ENCODE measurements around the gene WBP1L.

WBP1L gene

DNA sequence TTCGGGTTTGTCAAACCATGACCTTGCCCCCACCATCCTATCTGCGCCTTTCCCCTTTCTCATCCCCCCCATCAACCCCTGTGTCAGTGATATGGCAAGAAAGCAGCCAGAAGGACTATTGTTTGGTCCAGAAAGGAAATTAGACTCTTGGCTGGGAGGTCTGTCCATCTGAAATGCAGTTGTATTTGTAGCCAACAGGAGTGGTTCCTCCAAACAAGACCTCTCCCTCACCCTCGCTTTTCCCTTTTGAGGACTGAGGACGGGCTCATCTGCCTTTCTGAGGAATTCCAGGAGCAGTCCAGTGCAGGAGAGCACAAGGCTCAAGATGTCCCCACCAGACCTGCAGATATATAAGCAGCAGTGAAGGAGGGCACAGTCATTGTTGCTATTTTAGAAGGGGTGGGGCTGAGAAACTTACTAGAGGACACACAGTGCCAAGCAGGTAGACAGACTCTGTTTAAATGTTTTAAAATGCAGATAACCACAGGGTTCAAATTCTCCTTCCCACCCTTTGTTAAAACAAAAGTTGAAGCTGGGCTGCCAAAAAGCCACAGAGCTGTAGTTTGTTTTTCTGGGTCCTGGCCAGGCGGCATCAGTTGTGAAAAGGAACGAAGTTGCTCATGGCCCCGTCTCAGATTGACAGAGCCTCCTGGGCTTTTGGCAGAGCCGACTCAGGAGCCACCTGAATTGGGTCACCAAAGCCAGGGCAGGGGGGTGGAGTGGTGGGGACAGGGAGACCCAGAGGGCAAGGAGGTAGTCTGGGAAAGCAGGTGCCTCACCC is 56.1 kb downstream of the WBP1L start:
- H3K4ac ChIP-seq (ENCODE audit: low read depth, low read length), result peak overlapping the region; percentile 50
- WGBS (ENCODE audit: extremely low coverage, insufficient coverage, insufficient read length), result no CpG with 5 or more reads among the region's 8 CpGs

DNA sequence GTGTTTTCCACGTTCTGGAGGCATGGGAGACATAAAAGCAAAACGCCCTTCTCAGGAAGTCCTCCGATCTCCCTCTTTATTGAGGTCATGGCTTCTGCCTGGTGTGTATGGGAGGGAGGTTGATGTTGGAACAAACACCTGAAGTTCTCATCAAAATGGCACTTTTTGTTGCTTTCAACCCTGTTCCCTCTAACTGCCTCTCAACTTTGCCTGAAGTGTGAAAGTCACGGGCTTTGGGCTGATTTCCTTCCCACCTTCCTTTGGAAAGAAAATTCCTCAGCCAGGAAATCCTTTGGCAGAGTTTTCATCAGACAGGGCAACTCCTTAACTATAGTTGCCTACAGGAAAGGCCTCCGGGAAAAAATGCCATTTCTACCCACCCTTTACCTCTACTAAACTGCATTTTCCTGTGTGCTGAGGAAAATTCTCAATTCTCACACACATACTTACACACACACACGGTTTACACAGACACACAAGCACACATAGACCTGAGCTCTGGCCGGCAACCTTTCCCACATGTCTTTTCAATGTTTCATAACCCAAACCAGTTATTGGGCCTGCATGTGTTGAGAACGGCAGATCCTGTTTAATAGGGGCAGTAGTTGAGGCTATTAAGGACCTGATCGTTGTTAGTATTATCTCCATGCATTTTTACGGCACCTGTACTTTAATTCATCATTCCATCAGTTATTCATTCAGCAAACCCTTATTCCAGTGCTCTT is 57.0 kb downstream of the WBP1L start:
- Histone ChIP-seq H2BK120ac (ENCODE audit: insufficient read depth, low read length, poor library complexity) (peak overlapping the region; percentile 16), H3K9ac (ENCODE audit: low read length) (no peak overlapping the region), H3K79me1 (ENCODE audit: low read length) (peaks cover 26% of the 10 kb centered on the region), H3K4me2 (ENCODE audit: low read length) (peak overlapping the region; percentile 39), H3K14ac (ENCODE audit: low read length) (peak overlapping the region; percentile 75), H4K12ac (ENCODE audit: low read depth, low read length) (no peak overlapping the region), H3K23ac (ENCODE audit: low read length) (no peak overlapping the region), H3K4ac (ENCODE audit: low read depth, low read length) (peak overlapping the region; percentile 31), H3K27ac (ENCODE audit: low read depth, low read length) (peak overlapping the region; percentile 92), H3K9me3 (ENCODE audit: insufficient read depth, low read depth, low read length) (no peaks in the 10 kb centered on the region), H4K91ac (ENCODE audit: low read depth, low read length) (peak overlapping the region; percentile 77), H3K4me1 (ENCODE audit: control insufficient read depth in 1 of 2, insufficient read depth in 2 of 2, low read length in 2 of 2) (peaks cover 32 to 40% of the 10 kb centered on the region in 2 experiments), H3K18ac (ENCODE audit: low read length) (no peak overlapping the region), H3K27me3 (ENCODE audit: insufficient read depth, low read length) (no peaks in the 10 kb centered on the region), H4K8ac (ENCODE audit: low read depth, low read length) (peak overlapping the region; percentile 34), H3K36me3 (ENCODE audit: control insufficient read depth in 1 of 2, insufficient read depth in 2 of 2, low read length in 2 of 2) (peaks cover 23% of the 10 kb centered on the region in 2 experiments), H2AK5ac (ENCODE audit: low read length) (peak overlapping the region; percentile 61), H2BK12ac (ENCODE audit: low read length) (peak overlapping the region; percentile 84), H2AFZ (ENCODE audit: insufficient read depth, low read length, poor library complexity) (no peak overlapping the region), H2BK5ac (ENCODE audit: low read depth, low read length, poor library complexity) (peak overlapping the region; percentile 45), H3K4me3 (ENCODE audit: low read depth, low read length) (no peak overlapping the region), H3K79me2 (ENCODE audit: control insufficient read depth, insufficient read depth, low read length, poor library complexity) (peaks cover 4% of the 10 kb centered on the region)
- DNase-seq, result peak; percentile 38 to 74
- WGBS (ENCODE audit: extremely low coverage, insufficient coverage, insufficient read length), result no CpG with 5 or more reads among the region's 10 CpGs

More for the DNA sequence above, 56.1 kb downstream of the WBP1L start:
- Histone ChIP-seq H4K12ac (ENCODE audit: low read depth, low read length) (peak overlapping the region; percentile 70), H3K27ac (ENCODE audit: low read depth, low read length) (peak overlapping the region; percentile 92), H3K79me1 (ENCODE audit: low read length) (peaks cover 26% of the 10 kb centered on the region), H4K91ac (ENCODE audit: low read depth, low read length) (peak overlapping the region; percentile 83), H2BK5ac (ENCODE audit: low read depth, low read length, poor library complexity) (peak overlapping the region; percentile 71), H3K9ac (ENCODE audit: low read length) (no peak overlapping the region), H2AK5ac (ENCODE audit: low read length) (peak overlapping the region; percentile 61), H3K4me2 (ENCODE audit: low read length) (no peak overlapping the region), H3K14ac (ENCODE audit: low read length) (peak overlapping the region; percentile 75), H3K79me2 (ENCODE audit: control insufficient read depth, insufficient read depth, low read length, poor library complexity) (peaks cover 6% of the 10 kb centered on the region), H3K9me3 (ENCODE audit: insufficient read depth, low read depth, low read length) (no peaks in the 10 kb centered on the region), H3K18ac (ENCODE audit: low read length) (peak overlapping the region; percentile 87), H2AFZ (ENCODE audit: insufficient read depth, low read length, poor library complexity) (peak overlapping the region; percentile 32), H4K8ac (ENCODE audit: low read depth, low read length) (peak overlapping the region; percentile 34), H3K36me3 (ENCODE audit: control insufficient read depth in 1 of 2, insufficient read depth in 2 of 2, low read length in 2 of 2) (peaks cover 19 to 23% of the 10 kb centered on the region in 2 experiments), H3K27me3 (ENCODE audit: insufficient read depth, low read length) (no peaks in the 10 kb centered on the region), H2BK12ac (ENCODE audit: low read length) (peak overlapping the region; percentile 84), H3K4me3 (ENCODE audit: low read depth, low read length) (no peak overlapping the region), H3K4me1 (ENCODE audit: control insufficient read depth in 1 of 2, insufficient read depth in 2 of 2, low read length in 2 of 2) (peaks cover 32 to 45% of the 10 kb centered on the region in 2 experiments), H3K23ac (ENCODE audit: low read length) (no peak overlapping the region), H2BK120ac (ENCODE audit: insufficient read depth, low read length, poor library complexity) (peak overlapping the region; percentile 74)
- DNase-seq, result no peak

DNA sequence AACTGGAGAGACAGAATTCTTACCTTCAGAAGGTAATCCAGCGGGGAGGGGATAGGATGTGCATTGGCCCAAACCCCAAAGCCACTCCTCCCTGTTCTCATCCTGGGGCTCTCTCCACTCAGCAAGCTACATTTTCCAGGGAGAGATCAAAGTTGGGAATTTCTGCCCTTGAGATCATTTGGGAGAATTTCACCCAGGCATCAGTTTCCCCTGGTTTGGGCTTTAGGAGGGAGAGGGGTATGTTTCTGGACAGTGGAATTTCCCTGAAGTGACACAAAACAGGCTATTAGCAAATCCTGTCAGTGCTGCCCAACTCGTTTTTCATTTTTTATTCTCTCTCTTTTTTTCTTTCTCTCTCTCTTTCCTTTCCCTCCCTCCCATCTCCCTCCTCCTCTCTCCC is 57.7 kb downstream of the WBP1L start:
- no peak overlapping the region for H3K4ac ChIP-seq (ENCODE audit: low read depth, low read length)
- H3K36me3 ChIP-seq (ENCODE audit: control insufficient read depth in 1 of 2, insufficient read depth in 2 of 2, low read length in 2 of 2), result peaks cover 23% of the 10 kb centered on the region in 2 experiments
- H3K4me1 ChIP-seq (ENCODE audit: control insufficient read depth in 1 of 2, insufficient read depth in 2 of 2, low read length in 2 of 2), result peaks cover 32 to 40% of the 10 kb centered on the region in 2 experiments
- H3K79me2 ChIP-seq (ENCODE audit: control insufficient read depth, insufficient read depth, low read length, poor library complexity), result peaks cover 4% of the 10 kb centered on the region
- no peak overlapping the region for H3K23ac ChIP-seq (ENCODE audit: low read length)
- no peaks in the 10 kb centered on the region for H3K9me3 ChIP-seq (ENCODE audit: insufficient read depth, low read depth, low read length)
- H2AK5ac ChIP-seq (ENCODE audit: low read length), result no peak overlapping the region
- no peak overlapping the region for H2BK12ac ChIP-seq (ENCODE audit: low read length)
- no peak overlapping the region for H4K8ac ChIP-seq (ENCODE audit: low read depth, low read length)
- peak overlapping the region; percentile 39 for H3K4me2 ChIP-seq (ENCODE audit: low read length)
- peak overlapping the region; percentile 92 for H3K27ac ChIP-seq (ENCODE audit: low read depth, low read length)
- H2BK5ac ChIP-seq (ENCODE audit: low read depth, low read length, poor library complexity), result peak overlapping the region; percentile 22
- no peak overlapping the region for H3K9ac ChIP-seq (ENCODE audit: low read length)
- H2BK120ac ChIP-seq (ENCODE audit: insufficient read depth, low read length, poor library complexity), result no peak overlapping the region
- WGBS (ENCODE audit: extremely low coverage, insufficient coverage, insufficient read length), result no CpG with 5 or more reads among the region's 2 CpGs
- peaks cover 26% of the 10 kb centered on the region for H3K79me1 ChIP-seq (ENCODE audit: low read length)
- no peak overlapping the region for H3K18ac ChIP-seq (ENCODE audit: low read length)
- no peak overlapping the region for H3K14ac ChIP-seq (ENCODE audit: low read length)
- H2AFZ ChIP-seq (ENCODE audit: insufficient read depth, low read length, poor library complexity), result no peak overlapping the region
- peak; percentile 42 to 69 for DNase-seq
- no peaks in the 10 kb centered on the region for H3K27me3 ChIP-seq (ENCODE audit: insufficient read depth, low read length)
- no peak overlapping the region for H3K4me3 ChIP-seq (ENCODE audit: low read depth, low read length)
- no peak overlapping the region for H4K91ac ChIP-seq (ENCODE audit: low read depth, low read length)
- no peak overlapping the region for H4K12ac ChIP-seq (ENCODE audit: low read depth, low read length)

DNA sequence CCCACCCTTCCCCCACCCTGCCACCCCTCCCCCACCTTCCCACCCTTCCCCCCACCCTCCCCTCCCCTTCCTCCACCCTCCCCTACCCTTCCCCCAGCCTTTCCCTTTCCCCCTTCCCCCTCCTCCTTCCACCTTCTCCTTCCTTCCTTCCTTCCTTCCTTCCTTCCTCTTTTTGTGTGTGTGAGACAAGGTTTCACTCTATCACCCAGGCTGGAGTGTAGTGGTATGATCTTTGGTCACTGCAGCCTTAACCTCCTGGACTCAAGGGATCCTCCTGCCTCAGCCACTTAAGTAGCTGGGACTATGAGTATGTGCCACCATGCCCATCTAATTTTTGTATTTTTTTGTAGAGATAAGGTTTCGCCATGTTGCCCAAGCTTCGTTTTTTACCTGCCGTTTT is 58.2 kb downstream of the WBP1L start:
- Histone ChIP-seq H4K91ac (ENCODE audit: low read depth, low read length) (peak overlapping the region; percentile 85), H2AK5ac (ENCODE audit: low read length) (no peak overlapping the region), H3K23ac (ENCODE audit: low read length) (no peak overlapping the region), H4K12ac (ENCODE audit: low read depth, low read length) (no peak overlapping the region), H3K9ac (ENCODE audit: low read length) (no peak overlapping the region), H4K8ac (ENCODE audit: low read depth, low read length) (peak overlapping the region; percentile 30), H3K79me1 (ENCODE audit: low read length) (peaks cover 26% of the 10 kb centered on the region), H3K36me3 (ENCODE audit: control insufficient read depth in 1 of 2, insufficient read depth in 2 of 2, low read length in 2 of 2) (peaks cover 23% of the 10 kb centered on the region in 2 experiments), H3K9me3 (ENCODE audit: insufficient read depth, low read depth, low read length) (no peaks in the 10 kb centered on the region), H3K27me3 (ENCODE audit: insufficient read depth, low read length) (no peaks in the 10 kb centered on the region), H3K27ac (ENCODE audit: low read depth, low read length) (peak overlapping the region; percentile 84), H3K14ac (ENCODE audit: low read length) (peak overlapping the region; percentile 39), H3K4me3 (ENCODE audit: low read depth, low read length) (no peak overlapping the region), H3K4ac (ENCODE audit: low read depth, low read length) (no peak overlapping the region), H2AFZ (ENCODE audit: insufficient read depth, low read length, poor library complexity) (no peak overlapping the region), H2BK12ac (ENCODE audit: low read length) (peak overlapping the region; percentile 37), H3K4me1 (ENCODE audit: control insufficient read depth in 1 of 2, insufficient read depth in 2 of 2, low read length in 2 of 2) (peaks cover 32 to 43% of the 10 kb centered on the region in 2 experiments), H3K4me2 (ENCODE audit: low read length) (no peak overlapping the region), H2BK120ac (ENCODE audit: insufficient read depth, low read length, poor library complexity) (peak overlapping the region; percentile 45), H3K79me2 (ENCODE audit: control insufficient read depth, insufficient read depth, low read length, poor library complexity) (peaks cover 4% of the 10 kb centered on the region), H3K18ac (ENCODE audit: low read length) (peak overlapping the region; percentile 51), H2BK5ac (ENCODE audit: low read depth, low read length, poor library complexity) (peak overlapping the region; percentile 55)
- peak in 1 of 2 donors; percentile 28 for DNase-seq
- WGBS (ENCODE audit: extremely low coverage, insufficient coverage, insufficient read length), result no CpG with 5 or more reads among the region's 3 CpGs
